H1 (cell line): ENCODE measurements around the gene TXNDC2. TPM values are rescaled to one million over a fixed set of nuclear protein-coding genes. Genes with fewer than 3 reads are reported as not detected.

Experiments
- CTCF ChIA-PET: fragments of 300-600 bp; sonication (Branson Sonifier 250); formaldehyde crosslinking; loops from one replicate; lab custom pipeline; 2021; ENCODE audit not compliant: partially characterized antibody; lab: Charles Lee
- POLR2A ChIA-PET: fragments of 300-600 bp; sonication (Branson Sonifier 250); formaldehyde crosslinking; loops from one replicate; lab custom pipeline; 2021; ENCODE audit warnings: inconsistent platforms; ENCODE audit not compliant: partially characterized antibody; lab: Charles Lee
- DNase-seq, 2 experiments: peaks; one replicate each; pipeline versions ENCODE4 v3.0.0 to v3.0.0-alpha.2; 2010 to 2022; ENCODE audit warnings: low spot score in 2 of 2, low read depth in 1 of 2, mixed read lengths in 1 of 2
- FAIRE-seq: peaks from 2 replicates; lab custom pipeline; 2011; peaks lifted over from hg19 to GRCh38; lab: Jason Lieb, UNC
- H2AFZ ChIP-seq: 2 replicates; pipeline ENCODE4 v1.8.1; 2012; ENCODE audit warnings: low read length, inconsistent platforms
- H2AK5ac ChIP-seq: 2 replicates; pipeline ENCODE4 v1.6.1; 2013; ENCODE audit warnings: low read depth, low read length
- H2BK120ac ChIP-seq: replicated peaks from 2 replicates; pipeline ENCODE3; 2013; ENCODE audit warnings: low read depth, low read length, inconsistent platforms
- H2BK12ac ChIP-seq: 2 replicates; pipeline ENCODE4 v1.6.1; 2013; ENCODE audit warnings: low read depth, low read length
- H2BK15ac ChIP-seq: 2 replicates; pipeline ENCODE4 v1.6.1; 2013; ENCODE audit warnings: low read length
- H2BK20ac ChIP-seq: 2 replicates; pipeline ENCODE4 v1.6.1; 2013; ENCODE audit warnings: low read length
- H2BK5ac ChIP-seq: 2 replicates; pipeline ENCODE4 v1.6.1; 2013; ENCODE audit warnings: low read depth, low read length
- H3K14ac ChIP-seq: 2 replicates; pipeline ENCODE4 v1.6.1; 2013; ENCODE audit warnings: inconsistent platforms; ENCODE audit not compliant: insufficient read length
- H3K18ac ChIP-seq: 2 replicates; pipeline ENCODE4 v1.6.1; 2013; ENCODE audit warnings: low read length; ENCODE audit errors: extremely low read depth
- H3K23ac ChIP-seq: 2 replicates; pipeline ENCODE4 v1.6.1; 2013; ENCODE audit warnings: inconsistent platforms; ENCODE audit not compliant: insufficient read length
- H3K23me2 ChIP-seq: 2 replicates; pipeline ENCODE4 v1.6.1; 2013; ENCODE audit warnings: low read depth, low read length
- H3K27ac ChIP-seq: 2 replicates; pipeline ENCODE4 v1.6.1; 2011; ENCODE audit warnings: low read depth, low read length, inconsistent platforms
- H3K27me3 ChIP-seq, 4 experiments: replicated peaks in 1 of 4; 1 replicate in 1 of 4; 2 replicates in 3 of 4; pipeline versions ENCODE4 v1.6.1 to v1.8.1; 2011 to 2013; ENCODE audit warnings: low read length in 3 of 4, mild to moderate bottlenecking in 3 of 4, inconsistent platforms in 2 of 4, mixed read lengths in 2 of 4, moderate library complexity in 1 of 4; ENCODE audit not compliant: control insufficient read depth in 3 of 4, insufficient read depth in 3 of 4; ENCODE audit errors: extremely low read depth in 1 of 4
- H3K36me3 ChIP-seq, 4 experiments: 2 replicates each; pipeline versions ENCODE4 v1.6.1 to v1.8.1; 2011 to 2013; ENCODE audit warnings: mild to moderate bottlenecking in 4 of 4, low read length in 3 of 4, moderate library complexity in 2 of 4, control low read depth in 1 of 4, inconsistent platforms in 1 of 4; ENCODE audit not compliant: insufficient read depth in 4 of 4, control insufficient read depth in 2 of 4
- H3K4ac ChIP-seq: replicated peaks from 2 replicates; pipeline ENCODE3; 2013; ENCODE audit warnings: low read length, low read depth, mixed read lengths, inconsistent platforms; ENCODE audit not compliant: insufficient read length
- H3K4me1 ChIP-seq, 4 experiments: replicated peaks in 1 of 4; 1 replicate in 1 of 4; 2 replicates in 3 of 4; pipeline versions ENCODE4 v1.6.1 to v1.8.1; 2011 to 2013; ENCODE audit warnings: low read length in 3 of 4, inconsistent platforms in 2 of 4, mixed read lengths in 1 of 4; ENCODE audit not compliant: insufficient read depth in 4 of 4, control insufficient read depth in 3 of 4
- H3K4me2 ChIP-seq, 2 experiments: 2 replicates each; pipeline versions ENCODE4 v1.6.1 to v1.8.1; 2011 to 2013; ENCODE audit warnings: low read depth in 2 of 2, low read length in 2 of 2, control low read depth in 1 of 2, inconsistent platforms in 1 of 2, mild to moderate bottlenecking in 1 of 2; ENCODE audit not compliant: insufficient read depth in 1 of 2
- H3K4me3 ChIP-seq, 4 experiments: fragments of 200-600, 300-600 bp in 1 of 4; sonication (generic), shearing (Covaris generic), sonication (Bioruptor Twin) in 1 of 4; 2 replicates each; pipeline versions ENCODE4 v1.5.1 to v1.8.1; 2011 to 2016; ENCODE audit warnings: low read length in 4 of 4, low read depth in 3 of 4, control low read depth in 2 of 4, inconsistent platforms in 2 of 4, mild to moderate bottlenecking in 2 of 4, mixed read lengths in 1 of 4, moderate library complexity in 1 of 4; ENCODE audit not compliant: insufficient read depth in 2 of 4; ENCODE audit errors: extremely low read depth in 1 of 4
- H3K56ac ChIP-seq: replicated peaks from 2 replicates; pipeline ENCODE3; 2013; ENCODE audit warnings: low read depth, mild to moderate bottlenecking, mixed read lengths, low read length, inconsistent platforms; ENCODE audit not compliant: insufficient read length
- H3K79me1 ChIP-seq: 2 replicates; pipeline ENCODE4 v1.6.1; 2013; ENCODE audit warnings: low read depth, low read length, control low read depth
- H3K79me2 ChIP-seq, 2 experiments: 2 replicates each; pipeline versions ENCODE4 v1.6.1 to v1.8.1; 2012 to 2013; ENCODE audit warnings: low read length in 2 of 2, mild to moderate bottlenecking in 2 of 2, inconsistent platforms in 1 of 2; ENCODE audit not compliant: insufficient read depth in 2 of 2, control insufficient read depth in 1 of 2
- H3K9ac ChIP-seq, 4 experiments: replicated peaks in 1 of 4; 1 replicate in 1 of 4; 2 replicates in 3 of 4; pipeline versions ENCODE4 v1.6.1 to v1.8.1; 2011 to 2013; ENCODE audit warnings: low read depth in 3 of 4, low read length in 3 of 4, control low read depth in 2 of 4, mild to moderate bottlenecking in 2 of 4, moderate library complexity in 2 of 4, inconsistent platforms in 1 of 4; ENCODE audit errors: extremely low read depth in 1 of 4
- H3K9me3 ChIP-seq, 2 experiments: 2 replicates each; pipeline versions ENCODE4 v1.6.1 to v1.8.1; 2012 to 2013; ENCODE audit warnings: mild to moderate bottlenecking in 2 of 2, moderate library complexity in 2 of 2, control low read depth in 1 of 2, inconsistent platforms in 1 of 2, low read depth in 1 of 2, low read length in 1 of 2, mixed read lengths in 1 of 2; ENCODE audit not compliant: insufficient read depth in 2 of 2
- H4K20me1 ChIP-seq, 2 experiments: replicated peaks in 1 of 2; 2 replicates each; pipeline versions ENCODE3 to v1.8.1; 2011 to 2013; ENCODE audit warnings: inconsistent platforms in 2 of 2, low read length in 2 of 2, mild to moderate bottlenecking in 1 of 2; ENCODE audit not compliant: insufficient read depth in 2 of 2, control insufficient read depth in 1 of 2
- H4K5ac ChIP-seq: 2 replicates; pipeline ENCODE4 v1.6.1; 2013; ENCODE audit warnings: low read length, low read depth, mixed read lengths, inconsistent platforms; ENCODE audit not compliant: insufficient read length
- H4K8ac ChIP-seq: 2 replicates; pipeline ENCODE4 v1.8.0; 2013; ENCODE audit warnings: mild to moderate bottlenecking, moderate library complexity, low read length, inconsistent platforms; ENCODE audit not compliant: insufficient read depth; ENCODE audit errors: extremely low read depth
- H4K91ac ChIP-seq: replicated peaks from 2 replicates; pipeline ENCODE3; 2013; ENCODE audit warnings: low read length, mixed read lengths, inconsistent platforms; ENCODE audit not compliant: insufficient read length
- BRCA1 ChIP-seq: IDR thresholded peaks from 2 replicates; pipeline ENCODE4 v1.6.1; 2012; ENCODE audit warnings: low read depth, low read length, improper control_type of control experiment
- CHD2 ChIP-seq: IDR thresholded peaks from 2 replicates; pipeline ENCODE4 v1.6.1; 2012; ENCODE audit warnings: low read length, improper control_type of control experiment
- CREB1 ChIP-seq: IDR thresholded peaks from 2 replicates; pipeline ENCODE4 v1.6.1; 2012; ENCODE audit warnings: inconsistent platforms
- EZH2 ChIP-seq: fragments of 200-600 bp; sonication (generic); IDR thresholded peaks from 2 replicates; pipeline ENCODE4 v1.7.1; 2012; ENCODE audit warnings: low read depth, mild to moderate bottlenecking, moderate library complexity, low read length, inconsistent platforms; ENCODE audit not compliant: severe bottlenecking
- HDAC2 ChIP-seq, 2 experiments: fragments of 300-600 bp in 1 of 2; sonication (generic) in 1 of 2; IDR thresholded peaks; 2 replicates each; pipeline ENCODE4 v1.6.1; 2011 to 2012; ENCODE audit warnings: low read depth in 2 of 2, low read length in 2 of 2, mild to moderate bottlenecking in 2 of 2, moderate library complexity in 2 of 2, borderline replicate concordance in 1 of 2, inconsistent platforms in 1 of 2
- KDM1A ChIP-seq: fragments of 200-600, 300-600 bp; sonication (generic); IDR thresholded peaks from 2 replicates; pipeline ENCODE4 v1.7.1; 2016; ENCODE audit warnings: mild to moderate bottlenecking, low read length, borderline replicate concordance
- KDM5A ChIP-seq: fragments of 200-600 bp; IDR thresholded peaks from 2 replicates; pipeline ENCODE4 v1.7.1; 2012; ENCODE audit warnings: mild to moderate bottlenecking, low read length, inconsistent platforms, mixed read lengths
- MAFK ChIP-seq: IDR thresholded peaks from 2 replicates; pipeline ENCODE4 v1.6.1; 2012; ENCODE audit warnings: low read depth, mild to moderate bottlenecking, improper control_type of control experiment, low read length
- NANOG ChIP-seq: IDR thresholded peaks from 2 replicates; pipeline ENCODE4 v1.6.1; 2011; ENCODE audit warnings: low read length, low read depth, mild to moderate bottlenecking, inconsistent platforms; ENCODE audit not compliant: insufficient read depth, poor library complexity, severe bottlenecking
- PHF8 ChIP-seq: fragments of 200-600 bp; sonication (generic); conservative IDR thresholded peaks from 2 replicates; pipeline ENCODE4 v1.7.1; 2012; ENCODE audit warnings: low read depth, mild to moderate bottlenecking, inconsistent platforms, low read length, moderate library complexity
- TAF7 ChIP-seq: optimal IDR thresholded peaks from 2 replicates; pipeline ENCODE3; 2011; ENCODE audit warnings: low read depth, mild to moderate bottlenecking, inconsistent platforms, low read length, moderate library complexity, borderline replicate concordance
- WGBS, 2 experiments: shearing (Covaris generic) in 1 of 2; methylation state at CpG; one replicate each; pipeline versions ENCODE4 v1.1.6 to v1.1.7; 2013 to 2015; ENCODE audit warnings: low lambda C conversion rate in 2 of 2, mixed read lengths in 2 of 2, inconsistent platforms in 1 of 2, low coverage in 1 of 2, missing lambda C conversion rate in 1 of 2; ENCODE audit not compliant: insufficient replicate concordance in 2 of 2, insufficient coverage in 1 of 2, insufficient read length in 1 of 2; ENCODE audit errors: extremely low coverage in 1 of 2, missing lambda C conversion rate in 1 of 2; 5-methylcytosine and 5-hydroxymethylcytosine counted together
- polyA plus RNA-seq, 7 experiments: library from polyadenylated mRNA; depleted of rRNA in 3 of 7; stranded (reverse) in 5 of 7; unstranded in 2 of 7; fragments of >200 nt in 5 of 7; fragments of 200-250 nt in 2 of 7; gene quantifications; 1 replicate in 5 of 7; 2 replicates in 1 of 7; 4 replicates in 1 of 7; pipeline versions ENCODE4 v1.2.1 to v1.2.3, GENCODE V29; 2011 to 2013; ENCODE audit warnings: missing spikeins in 2 of 7, mixed read lengths in 2 of 7
- total RNA-seq: library from RNA; stranded (reverse); fragmentation: NEBNext Ultra II Directional; extraction: Animal tissue kit (Norgen Biotek cat#: 25700); gene quantifications from 2 replicates; pipeline ENCODE4 v1.2.1, GENCODE V29; 2021
- TF ChIP-seq, protein P1 (sequence below): IDR thresholded peaks from 2 replicates; pipeline ENCODE4 v1.6.1; 2012; ENCODE audit warnings: inconsistent platforms

The TXNDC2 gene
- total and polyA plus RNA-seq, 2 of the 8 experiments (the other 6 are each of a cell fraction or from before 2014, with no cell fraction given): 0.09 TPM; not detected in 1

DNA sequence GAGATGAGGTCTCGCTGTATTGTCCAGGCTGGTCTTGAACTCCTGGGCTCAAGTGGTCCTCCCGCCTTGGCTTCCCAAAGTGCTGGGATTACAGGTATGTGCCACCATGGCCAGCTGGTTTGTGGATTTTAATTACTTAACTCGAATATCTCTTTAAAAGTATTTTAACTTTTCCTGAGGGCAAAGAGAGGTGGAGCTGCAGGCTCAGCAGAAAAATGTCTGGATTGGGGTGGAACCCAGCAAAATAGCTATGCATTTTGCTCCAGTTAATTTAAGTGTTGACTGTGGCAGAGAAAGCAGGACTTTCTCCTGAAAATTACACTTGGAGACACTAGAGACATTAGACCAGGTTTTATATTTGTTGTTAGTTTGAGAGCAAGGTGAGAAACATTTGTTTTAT is 35.5 kb upstream of the TXNDC2 start:
- no peak overlapping the region for H3K4me2 ChIP-seq
- no peak overlapping the region for H2BK120ac ChIP-seq
- TF ChIP-seq CREB1 (no peak), TAF7 (no peak), CHD2 (no peak), PHF8 (no peak), EZH2 (no peak), KDM5A (no peak), MAFK (no peak), KDM1A (no peak), NANOG (no peak), HDAC2 (IDR thresholded peaks at IDR 0.05; ENCODE audit: borderline replicate concordance in 1 of 2, low read depth in 2 of 2, low read length in 2 of 2) (no peak), BRCA1 (no peak)
- TF ChIP-seq, protein P1, sequence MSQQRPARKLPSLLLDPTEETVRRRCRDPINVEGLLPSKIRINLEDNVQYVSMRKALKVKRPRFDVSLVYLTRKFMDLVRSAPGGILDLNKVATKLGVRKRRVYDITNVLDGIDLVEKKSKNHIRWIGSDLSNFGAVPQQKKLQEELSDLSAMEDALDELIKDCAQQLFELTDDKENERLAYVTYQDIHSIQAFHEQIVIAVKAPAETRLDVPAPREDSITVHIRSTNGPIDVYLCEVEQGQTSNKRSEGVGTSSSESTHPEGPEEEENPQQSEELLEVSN: no peak
- no peak overlapping the region for H3K4ac ChIP-seq
- H4K5ac ChIP-seq: no peak overlapping the region
- no peak overlapping the region for H3K27ac ChIP-seq
- POLR2A ChIA-PET: no interaction called here
- DNase-seq (no peak), FAIRE-seq (no peak)
- no peak overlapping the region for H3K9ac ChIP-seq
- H2BK12ac ChIP-seq: no peak overlapping the region
- H2BK5ac ChIP-seq: no peak overlapping the region
- H4K8ac ChIP-seq: no peak overlapping the region
- no peak overlapping the region for H3K18ac ChIP-seq
- WGBS, 2 experiments: 93% methylated on average over 3 of the region's 3 CpGs; no CpG with 5 or more reads in 1 of the 2 experiments
- H3K23me2 ChIP-seq: no peaks in the 10 kb centered on the region
- no peak overlapping the region for H4K91ac ChIP-seq
- no peak overlapping the region for H2AK5ac ChIP-seq
- no peaks in the 10 kb centered on the region; a peak in 2 of 7 replicates for H3K4me1 ChIP-seq
- H2BK20ac ChIP-seq: no peak overlapping the region
- H3K56ac ChIP-seq: no peak overlapping the region
- H3K4me3 ChIP-seq: no peak overlapping the region
- H2BK15ac ChIP-seq: no peak overlapping the region
- no peaks in the 10 kb centered on the region for H3K27me3 ChIP-seq
- H3K23ac ChIP-seq: no peak overlapping the region
- H3K9me3 ChIP-seq: peaks cover 3 to 6% of the 10 kb centered on the region in 2 experiments; a peak in 1 of 4 replicates
- no peaks in the 10 kb centered on the region for H3K36me3 ChIP-seq
- H3K79me2 ChIP-seq: no peaks in the 10 kb centered on the region
- H3K79me1 ChIP-seq: no peaks in the 10 kb centered on the region
- no peaks in the 10 kb centered on the region for H4K20me1 ChIP-seq
- CTCF ChIA-PET: no interaction called here
- no peak overlapping the region for H3K14ac ChIP-seq
- H2AFZ ChIP-seq: no peak overlapping the region
